ENCODE data around the gene CDKN1C.

DNA sequence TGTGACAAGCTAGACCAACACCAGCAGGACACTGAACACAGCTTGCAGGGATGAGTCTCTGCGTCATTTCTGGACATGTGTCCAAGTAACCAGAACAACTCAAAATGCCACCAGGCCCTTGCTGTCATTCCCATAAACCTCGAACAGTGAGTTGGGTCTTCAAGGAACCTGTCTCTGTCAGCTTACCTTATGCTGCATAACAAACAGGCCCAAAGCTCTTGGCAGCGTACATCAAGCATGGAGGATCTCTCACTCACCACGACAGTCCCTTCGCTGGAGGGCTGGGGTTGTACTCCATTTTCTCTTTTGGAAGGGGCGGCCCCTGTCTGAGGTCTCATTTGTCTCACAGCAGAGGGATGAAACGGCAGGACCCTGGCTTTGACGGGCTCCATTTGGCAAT, 6.8 kb downstream of the CDKN1C start:
- no peak for TF ChIP-seq EZH2 (IDR thresholded peaks at IDR 0.05)
- TF ChIP-seq POLR2AphosphoS5 (IDR thresholded peaks at IDR 0.05; ENCODE audit: borderline replicate concordance, low read depth, low read length) = no peak
- TF ChIP-seq FOXP2 (optimal IDR thresholded peaks at IDR 0.05; ENCODE audit: control extremely low read depth, extremely low read length, insufficient read depth) = no peak

Measured in SK-N-MC (cell line).